OCI-LY1 (cell line): ENCODE measurements around the gene TREH.
"Not testable (repeated sequence)": the region's sequence is repeated elsewhere in the genome, so short reads cannot be mapped to it uniquely, and the experiment has no call there.

Experiments used
- H2AFZ ChIP-seq: fragments of 200-600 bp; sonication (generic), shearing (Covaris generic); 2 replicates; pipeline ENCODE4 v1.6.0; 2014; ENCODE audit warnings: antibody characterized with exemption, mild to moderate bottlenecking, low read length
- H3F3A ChIP-seq: fragments of 200-600 bp; sonication (generic), shearing (Covaris generic); 2 replicates; pipeline ENCODE4 v1.6.0; 2014; ENCODE audit warnings: mild to moderate bottlenecking, antibody characterized with exemption, low read length, moderate library complexity; ENCODE audit not compliant: insufficient read depth
- H3K27ac ChIP-seq: fragments of 200-600 bp; sonication (generic); 2 replicates; pipeline ENCODE4 v1.5.1; 2014; ENCODE audit warnings: low read length, mixed run types, mild to moderate bottlenecking, low read depth; ENCODE audit not compliant: poor library complexity, severe bottlenecking
- H3K27me3 ChIP-seq: fragments of 200-600 bp; sonication (generic); 2 replicates; pipeline ENCODE4 v1.6.0; 2014; ENCODE audit warnings: antibody characterized with exemption, mild to moderate bottlenecking, low read length, moderate library complexity; ENCODE audit not compliant: insufficient read depth
- H3K36me3 ChIP-seq: fragments of 200-600 bp; sonication (generic); 2 replicates; pipeline ENCODE4 v1.6.1; 2014; ENCODE audit warnings: mild to moderate bottlenecking, antibody characterized with exemption, low read length, moderate library complexity, mixed read lengths; ENCODE audit not compliant: insufficient read depth
- H3K4me1 ChIP-seq: fragments of 200-600 bp; sonication (generic); 2 replicates; pipeline ENCODE4 v1.5.1; 2014; ENCODE audit warnings: mild to moderate bottlenecking, low read length, moderate library complexity; ENCODE audit not compliant: insufficient read depth, severe bottlenecking
- H3K4me2 ChIP-seq: fragments of 200-600 bp; sonication (generic), shearing (Covaris generic); 2 replicates; pipeline ENCODE4 v1.6.1; 2014; ENCODE audit warnings: low read length
- H3K4me3 ChIP-seq: fragments of 200-600 bp; sonication (generic); 2 replicates; pipeline ENCODE4 v1.5.1; 2014; ENCODE audit warnings: low read length, low read depth, mild to moderate bottlenecking, mixed read lengths; ENCODE audit not compliant: poor library complexity, severe bottlenecking
- H3K79me2 ChIP-seq: fragments of 200-600 bp; shearing (Covaris generic); 2 replicates; pipeline ENCODE4 v1.6.1; 2016; ENCODE audit warnings: mixed run types, low read length, mixed read lengths; ENCODE audit not compliant: insufficient read depth
- H3K9ac ChIP-seq: fragments of 200-600 bp; sonication (generic), shearing (Covaris generic); 2 replicates; pipeline ENCODE4 v1.6.1; 2014; ENCODE audit warnings: mild to moderate bottlenecking, low read length, mixed read lengths
- H3K9me2 ChIP-seq: fragments of 200-600 bp; sonication (generic), shearing (Covaris generic); 2 replicates; pipeline ENCODE4 v1.6.1; 2014; ENCODE audit warnings: low read depth, mild to moderate bottlenecking, low read length, mixed read lengths
- H3K9me3 ChIP-seq: fragments of 200-600 bp; shearing (Covaris generic); 2 replicates; pipeline ENCODE4 v1.6.1; 2014; ENCODE audit warnings: low read length, mixed read lengths
- H4K20me1 ChIP-seq: fragments of 200-600 bp; sonication (generic), shearing (Covaris generic); 2 replicates; pipeline ENCODE4 v1.6.0; 2016; ENCODE audit warnings: mild to moderate bottlenecking, low read length; ENCODE audit not compliant: insufficient read depth
- CTCF ChIP-seq: fragments of 200-600 bp; sonication (generic), shearing (Covaris generic); IDR thresholded peaks from 2 replicates; pipeline ENCODE4 v1.5.1; 2017; ENCODE audit warnings: mild to moderate bottlenecking, antibody characterized with exemption, low read length, moderate library complexity, mixed read lengths
- EZH2 ChIP-seq: fragments of 200-600 bp; sonication (generic), shearing (Covaris generic); IDR thresholded peaks from 2 replicates; pipeline ENCODE4 v1.8.0; 2017; ENCODE audit warnings: borderline replicate concordance, mixed run types, mild to moderate bottlenecking, antibody characterized with exemption, low read length, moderate library complexity, mixed read lengths

TREH gene

GRCh38 chr11:118612378-118612777, 67.1 kb downstream of the TREH start:
- Histone ChIP-seq H3K9ac (no peak overlapping the region), H3K4me1 (peaks cover 31% of the 10 kb centered on the region), H3K9me2 (no peaks in the 10 kb centered on the region), H3K4me2 (no peak overlapping the region), H3K27ac (no peak overlapping the region), H3K79me2 (no peaks in the 10 kb centered on the region), H3K4me3 (no peak overlapping the region), H3K9me3 (no peaks in the 10 kb centered on the region), H3K27me3 (peaks cover 11% of the 10 kb centered on the region; the same call in 1 of the 2 replicates), H3K36me3 (no peaks in the 10 kb centered on the region), H3F3A (no peaks in the 10 kb centered on the region), H4K20me1 (no peaks in the 10 kb centered on the region), H2AFZ (no peak overlapping the region)
- TF ChIP-seq CTCF (no peak), EZH2 (no peak)

DNA sequence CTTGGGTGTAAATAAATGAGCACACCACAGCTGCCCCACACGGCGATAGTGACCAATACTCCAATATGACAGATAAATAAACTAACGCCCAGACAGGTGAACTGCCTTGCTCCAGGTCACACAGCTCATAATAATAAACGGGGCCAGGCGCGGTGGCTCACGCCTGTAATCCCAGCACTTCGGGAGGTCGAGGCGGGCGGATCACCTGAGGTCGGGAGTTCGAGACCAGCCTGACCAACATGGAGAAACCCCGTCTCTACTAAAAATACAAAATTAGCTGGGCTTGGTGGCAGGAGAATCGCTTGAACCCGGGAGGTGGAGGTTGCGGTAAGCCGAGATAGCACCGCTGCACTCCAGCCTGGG, 68.0 kb downstream of the TREH start:
- not testable (repeated sequence) for H3K79me2 ChIP-seq, H3K36me3 ChIP-seq, H3K27ac ChIP-seq, H3F3A ChIP-seq, H3K9me2 ChIP-seq, H2AFZ ChIP-seq, H4K20me1 ChIP-seq, H3K9me3 ChIP-seq, H3K4me3 ChIP-seq, H3K9ac ChIP-seq
- peaks cover 11% of the 10 kb centered on the region; the same call in 1 of the 2 replicates for H3K27me3 ChIP-seq
- H3K4me2 ChIP-seq, result peak overlapping the region; percentile 50; the same call in 1 of the 2 replicates
- H3K4me1 ChIP-seq, result peaks cover 31% of the 10 kb centered on the region

- peaks cover 31% of the 10 kb centered on the region for H3K4me1 ChIP-seq
Measured at GRCh38 chr11:118610773-118611432, 68.5 kb downstream of the TREH start.

More at GRCh38 chr11:118610773-118611432, 68.5 kb downstream of the TREH start:
- TF ChIP-seq EZH2, result no peak
- peak; percentile 59 for TF ChIP-seq CTCF
- peak overlapping the region; percentile 39 for H3K4me3 ChIP-seq
- H3K9me3 ChIP-seq, result no peaks in the 10 kb centered on the region
- peaks cover 11% of the 10 kb centered on the region; the same call in 1 of the 2 replicates for H3K27me3 ChIP-seq
- H4K20me1 ChIP-seq, result no peaks in the 10 kb centered on the region
- no peak overlapping the region for H3K9ac ChIP-seq
- no peaks in the 10 kb centered on the region for H3K79me2 ChIP-seq
- H3K27ac ChIP-seq, result no peak overlapping the region
- no peaks in the 10 kb centered on the region for H3K36me3 ChIP-seq
- no peak overlapping the region for H2AFZ ChIP-seq
- no peaks in the 10 kb centered on the region for H3F3A ChIP-seq
- H3K9me2 ChIP-seq, result no peaks in the 10 kb centered on the region
- H3K4me2 ChIP-seq, result peak overlapping the region; percentile 50
